GM18498 (cell line): ENCODE results near the gene PAX7.
"Not testable (repeated sequence)": the region's sequence is repeated elsewhere in the genome, so short reads cannot be mapped to it uniquely, and the experiment has no call there.

Source experiments
- ATAC-seq: cut with Tn5 transposase; IDR thresholded peaks from one replicate; pipeline ENCODE4 v1.9.1; 2021; ENCODE audit warnings: mild to moderate bottlenecking, moderate library complexity; ENCODE audit not compliant: unreplicated experiment

Gene PAX7

GRCh38 chr1:18630511-18631495 lies at the start of gene PAX7:
PAX7 (plus strand) TSS chr1:18630846; CDS start chr1:18631604, 758 bp downstream.
- ATAC-seq: no peak

- no peak for ATAC-seq
These were observed 49.2 kb upstream of the PAX7 start for GRCh38 chr1:18581420-18581880.

GRCh38 chr1:18582890-18583289 lies 47.8 kb upstream of the PAX7 start:
- ATAC-seq: no peak

GRCh38 chr1:18583326-18583941 lies 47.2 kb upstream of the PAX7 start:
- no peak for ATAC-seq

GRCh38 chr1:18586016-18586415 lies 44.6 kb upstream of the PAX7 start:
- ATAC-seq: not testable (repeated sequence)

- no peak for ATAC-seq
These were observed 42.6 kb upstream of the PAX7 start for GRCh38 chr1:18588093-18588492.

DNA sequence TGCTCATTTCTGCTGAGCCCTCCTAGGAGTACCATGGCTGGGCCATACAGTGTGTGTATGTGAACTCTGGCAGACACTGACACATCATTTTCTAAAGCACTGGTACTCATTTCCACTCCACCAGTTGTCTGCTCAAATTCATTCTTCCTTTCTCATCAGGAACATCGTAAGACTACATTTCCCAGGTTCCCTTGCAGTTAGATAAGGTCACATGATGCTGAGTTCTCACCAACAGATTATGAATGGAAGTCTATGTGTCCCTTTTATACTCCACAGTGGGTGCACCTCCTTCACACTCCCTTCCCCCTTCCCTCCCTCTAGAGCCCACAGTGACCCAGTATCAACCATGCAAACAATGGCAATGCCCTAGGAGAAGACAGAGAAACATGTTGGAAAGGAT lies 38.3 kb upstream of the PAX7 start:
- no peak for ATAC-seq

DNA sequence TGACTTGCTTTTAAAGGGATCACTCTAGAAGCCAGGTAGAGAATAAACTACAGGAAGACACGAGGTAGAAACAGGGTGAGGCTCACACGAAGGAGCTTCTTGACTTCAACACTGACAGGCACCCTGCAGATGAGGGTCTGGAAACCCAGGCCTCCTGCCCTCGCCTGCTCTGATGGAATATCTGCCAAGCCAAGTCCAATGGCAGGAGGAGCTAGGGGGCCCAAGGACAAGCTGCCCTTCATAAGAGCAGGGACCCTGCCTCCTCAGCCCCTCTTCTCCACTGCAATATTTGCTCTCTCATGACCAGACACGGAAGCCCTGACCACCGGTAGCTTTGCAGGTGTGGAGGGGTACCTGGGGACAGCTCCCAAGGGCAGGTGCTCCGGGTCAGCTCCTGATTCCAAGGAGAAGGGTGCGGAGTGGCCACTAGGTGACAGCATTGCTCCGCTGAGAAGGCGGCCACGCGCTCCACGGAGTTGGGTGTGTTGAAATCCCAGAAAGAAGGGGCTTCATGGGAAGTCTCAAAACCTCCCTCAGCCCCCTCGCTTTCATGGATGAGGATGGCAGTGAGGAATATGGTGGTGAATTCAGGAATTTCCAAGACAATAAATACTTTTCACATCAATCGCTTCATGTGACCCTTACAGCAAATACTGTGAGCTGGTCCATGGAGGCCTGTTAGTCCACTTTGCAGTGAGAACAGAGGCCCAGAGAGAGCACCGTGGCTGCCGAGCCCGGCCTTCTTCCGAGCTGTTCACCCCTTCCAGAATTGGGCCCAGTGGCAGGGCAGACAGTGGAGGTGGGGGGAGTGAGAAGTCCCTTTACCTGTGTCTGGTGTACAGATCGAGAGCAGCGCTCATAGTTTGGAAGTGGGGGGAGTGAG lies 33.2 kb upstream of the PAX7 start:
- ATAC-seq: no peak

DNA sequence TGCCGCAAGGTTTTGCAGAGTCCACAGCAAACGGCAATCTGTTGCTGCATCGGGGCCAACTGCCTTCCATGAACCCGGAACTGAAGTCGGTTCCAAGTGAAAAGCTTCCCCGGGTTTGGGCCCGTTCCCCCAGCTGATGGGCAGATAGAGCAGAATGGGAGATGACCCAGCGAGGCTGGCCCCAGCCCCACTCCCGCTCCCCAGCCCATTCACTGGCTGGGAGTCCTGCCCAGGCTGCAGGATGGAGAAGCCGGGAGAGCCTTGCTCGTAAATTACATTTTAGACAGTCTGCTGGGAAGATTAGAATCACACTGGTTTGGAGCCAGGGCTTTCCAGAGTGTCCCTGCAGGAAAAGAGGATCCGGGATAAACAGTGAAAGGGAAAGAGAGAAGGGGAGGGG lies 31.6 kb upstream of the PAX7 start:
- no peak for ATAC-seq

DNA sequence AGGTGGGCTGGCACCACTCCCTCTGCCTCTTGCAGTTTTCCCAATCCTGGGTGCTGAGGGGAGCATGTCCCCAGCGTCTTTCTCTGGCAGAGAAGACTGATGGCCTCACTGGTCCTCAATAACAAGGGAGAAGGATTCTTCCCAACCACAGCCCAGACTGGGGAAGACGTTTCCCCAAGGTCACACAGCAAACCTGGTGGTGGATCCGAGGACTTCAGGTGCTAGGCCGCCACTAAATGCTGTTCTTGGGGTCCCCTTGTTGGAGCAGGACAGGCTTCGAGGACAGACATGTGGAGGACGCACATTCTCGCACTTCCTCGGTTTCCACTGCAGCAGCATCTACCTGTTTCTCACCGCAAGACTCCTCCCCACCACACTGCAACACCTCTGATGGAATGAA lies 30.9 kb upstream of the PAX7 start:
- no peak for ATAC-seq

DNA sequence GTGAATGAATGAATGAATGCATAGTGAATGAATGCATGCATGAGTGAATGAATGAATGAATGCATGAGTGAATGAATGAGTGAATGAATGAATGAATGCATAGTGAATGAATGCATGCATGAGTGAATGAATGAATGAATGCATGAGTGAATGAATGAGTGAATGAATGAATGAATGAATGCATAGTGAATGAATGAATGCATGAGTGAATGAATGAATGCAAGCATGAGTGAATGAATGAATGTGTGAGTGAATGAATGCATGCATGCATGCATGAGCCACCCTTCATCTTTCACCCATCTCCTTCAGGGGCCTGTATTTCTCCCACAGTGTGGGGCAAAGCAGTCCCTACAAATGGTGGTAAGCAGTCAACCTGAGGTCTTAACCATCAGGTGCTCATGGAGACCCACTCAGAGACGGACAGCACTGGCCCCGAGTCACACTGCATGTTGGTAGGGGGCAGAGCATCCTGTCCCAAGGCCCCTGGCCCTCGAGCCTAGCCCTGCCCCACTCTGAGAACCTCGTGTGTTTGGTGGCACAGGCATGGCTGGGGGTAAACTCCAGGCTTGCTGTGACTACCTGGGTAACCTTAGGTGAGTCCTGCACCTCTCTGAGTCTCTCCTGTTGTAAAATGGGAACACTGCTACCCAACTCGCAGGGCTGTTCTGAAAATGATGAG lies 28.0 kb upstream of the PAX7 start:
- no peak for ATAC-seq

DNA sequence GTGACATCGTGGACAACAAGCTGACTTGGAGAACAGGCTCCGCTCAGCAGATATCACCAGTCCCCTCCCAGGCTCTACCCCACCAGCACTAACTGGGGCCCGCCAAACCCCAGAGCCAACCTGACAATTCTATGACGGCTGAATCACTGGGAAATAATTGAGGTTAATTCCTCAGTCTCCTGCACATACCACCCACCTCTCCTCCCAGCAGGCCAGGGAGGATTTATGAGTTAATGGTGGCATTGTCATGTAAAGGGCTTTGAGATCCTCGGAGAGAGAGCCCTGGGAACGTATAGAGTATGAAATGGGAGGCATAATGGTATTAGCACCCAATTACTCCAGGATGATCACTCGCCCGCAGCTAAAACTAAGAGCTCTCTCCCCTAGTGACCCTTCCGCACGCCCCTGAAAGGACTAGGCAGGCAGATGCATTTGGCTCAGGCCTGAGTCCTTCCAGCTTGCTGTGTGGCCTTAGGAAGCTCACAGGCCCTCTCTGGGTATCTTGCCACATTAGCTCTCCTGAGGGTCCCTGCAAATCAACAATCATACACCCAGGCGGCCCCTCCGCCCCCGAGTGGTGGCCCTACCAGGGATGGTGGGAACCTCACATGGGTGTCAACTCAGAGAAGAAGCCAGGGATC lies 27.3 kb upstream of the PAX7 start:
- no peak for ATAC-seq

DNA sequence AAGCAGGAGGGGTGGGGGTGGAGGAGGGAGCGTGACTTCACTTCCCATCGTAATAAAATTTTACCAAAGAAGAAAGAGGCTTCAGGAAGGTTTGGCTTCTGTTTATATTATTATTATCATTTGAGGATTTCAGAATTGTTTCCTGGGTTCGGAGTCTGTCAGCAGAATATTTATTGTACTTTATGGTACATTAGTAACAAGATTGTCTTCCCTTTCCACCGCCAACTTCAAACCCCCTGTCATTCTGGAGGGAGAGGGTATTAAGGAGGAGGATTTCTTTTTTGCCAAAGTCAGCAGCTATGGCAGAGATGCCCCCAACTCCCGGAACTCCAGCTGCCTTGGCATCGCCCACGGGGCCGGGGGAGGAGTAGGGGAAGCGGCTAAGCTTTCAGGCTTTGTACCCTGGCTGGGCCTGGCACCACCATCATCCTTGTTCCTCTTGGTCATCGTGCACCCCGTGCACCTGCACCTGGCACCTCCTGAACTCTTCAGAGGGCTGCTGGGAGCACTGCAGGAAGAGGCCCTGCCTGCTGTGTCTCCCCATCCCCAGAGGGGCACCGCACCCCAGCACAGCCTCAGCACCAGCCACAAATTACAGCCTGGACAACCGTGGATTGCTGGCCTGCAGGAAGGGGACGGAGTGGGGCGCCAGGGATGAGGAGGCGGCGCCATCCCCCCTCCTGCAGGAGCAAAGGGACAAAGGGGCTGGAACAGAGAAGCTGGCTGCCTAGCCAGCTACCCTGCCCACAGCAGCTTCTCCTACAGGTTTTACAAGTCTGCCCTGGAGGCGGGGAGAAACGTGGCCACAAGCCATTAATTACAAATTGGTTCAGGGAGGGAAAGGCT lies 24.0 kb upstream of the PAX7 start:
- no peak for ATAC-seq

DNA sequence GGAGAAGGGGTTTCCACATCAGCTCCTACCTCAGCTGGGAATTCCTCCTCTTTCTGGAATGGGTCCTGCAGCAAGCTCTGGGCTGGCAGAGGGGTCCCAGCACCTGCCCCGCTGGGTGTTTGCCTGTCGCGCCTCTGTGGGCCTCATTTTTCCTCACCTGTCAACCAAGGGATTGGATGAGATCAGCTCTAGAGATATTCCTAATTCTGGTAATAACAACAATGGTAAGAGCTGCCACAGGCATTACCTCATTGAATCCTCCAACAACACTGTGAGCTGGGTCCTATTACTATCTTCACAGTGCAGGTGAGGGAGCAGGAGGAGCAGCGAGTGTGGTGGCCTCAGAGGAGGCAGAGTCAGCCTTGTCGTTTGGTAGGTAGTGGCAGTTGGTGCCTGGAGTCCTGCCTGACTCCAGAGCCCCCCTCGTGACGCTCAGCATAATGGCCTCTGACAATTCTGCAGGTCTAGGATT lies 23.3 kb upstream of the PAX7 start:
- ATAC-seq: no peak

DNA sequence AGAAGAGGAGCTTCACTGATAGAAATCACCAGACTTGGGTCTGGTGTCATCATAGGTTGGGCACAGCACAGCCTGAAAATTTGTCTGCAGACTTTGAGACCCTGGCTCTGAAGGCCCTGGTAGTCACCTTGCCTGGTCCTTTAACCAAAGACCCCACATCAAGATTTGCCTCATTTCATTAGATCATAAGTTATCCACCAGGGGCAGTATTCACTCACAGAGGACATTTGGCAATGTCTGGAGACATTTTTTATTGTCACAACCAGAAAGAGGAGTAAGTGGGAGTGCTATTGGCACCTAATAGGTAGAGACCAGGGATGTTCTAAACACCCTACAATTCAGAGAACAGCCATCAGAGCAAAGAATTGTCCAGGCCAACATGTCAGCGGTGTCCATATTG lies 22.1 kb upstream of the PAX7 start:
- no peak for ATAC-seq

DNA sequence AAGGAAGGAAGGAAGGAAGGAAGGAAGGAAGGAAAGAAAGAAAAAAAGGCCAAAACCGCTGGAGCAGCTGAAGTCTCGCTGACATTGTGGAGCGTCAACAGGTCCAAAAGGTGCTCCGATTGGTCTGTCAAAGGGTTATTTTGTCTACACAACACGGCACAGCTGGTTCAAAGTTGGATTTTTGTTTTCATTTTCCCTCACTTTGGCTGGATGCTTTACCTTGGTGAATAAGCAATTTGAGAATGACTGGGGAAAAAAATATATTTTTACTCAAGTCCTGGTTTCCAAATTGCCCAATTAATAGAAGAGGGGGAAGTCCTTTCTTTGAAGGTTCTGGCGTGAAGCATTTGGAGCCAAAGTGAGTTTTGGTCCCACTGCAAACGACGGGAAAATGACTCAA lies 19.3 kb upstream of the PAX7 start:
- ATAC-seq: no peak

GRCh38 chr1:18612073-18612472 lies 18.6 kb upstream of the PAX7 start:
- ATAC-seq: no peak

DNA sequence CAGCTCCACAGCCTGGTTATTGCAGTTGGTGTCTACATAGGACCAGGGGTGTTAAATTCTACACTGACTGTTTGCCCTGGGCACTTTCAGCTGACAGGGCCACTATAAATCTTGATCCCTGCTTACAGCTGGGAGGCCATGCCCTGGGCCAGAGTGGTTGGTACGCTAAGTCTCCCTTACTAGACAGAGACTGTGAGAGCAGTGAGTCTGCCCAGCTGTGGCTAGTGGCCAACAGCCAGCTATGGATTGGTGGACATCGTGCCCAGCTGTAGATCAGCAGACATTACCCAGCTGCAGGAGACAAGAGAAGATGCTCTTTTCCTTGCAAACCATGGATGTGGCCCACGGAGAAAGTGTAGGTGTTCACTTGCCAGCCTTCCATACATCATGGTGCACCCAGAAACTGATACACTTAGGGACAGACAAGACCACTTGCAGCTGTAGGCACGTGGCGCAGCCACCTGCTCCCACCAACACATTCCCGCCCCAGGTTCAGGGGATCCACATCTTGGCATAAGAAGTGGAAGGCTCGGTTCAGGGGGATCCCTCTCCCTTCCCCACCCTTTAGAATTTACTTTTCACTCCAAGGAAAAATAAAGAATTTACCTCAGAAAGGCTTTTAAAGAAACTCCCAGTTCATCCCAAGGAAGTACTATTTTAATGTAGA lies 16.4 kb upstream of the PAX7 start:
- no peak for ATAC-seq
